ENCODE results near the gene LAMA2. TPM values are rescaled to one million over a fixed set of nuclear protein-coding genes. Genes with fewer than 3 reads are reported as not detected.

The LAMA2 gene
- total RNA-seq, 1 donor from 2014 or later, result 1.4 TPM

DNA sequence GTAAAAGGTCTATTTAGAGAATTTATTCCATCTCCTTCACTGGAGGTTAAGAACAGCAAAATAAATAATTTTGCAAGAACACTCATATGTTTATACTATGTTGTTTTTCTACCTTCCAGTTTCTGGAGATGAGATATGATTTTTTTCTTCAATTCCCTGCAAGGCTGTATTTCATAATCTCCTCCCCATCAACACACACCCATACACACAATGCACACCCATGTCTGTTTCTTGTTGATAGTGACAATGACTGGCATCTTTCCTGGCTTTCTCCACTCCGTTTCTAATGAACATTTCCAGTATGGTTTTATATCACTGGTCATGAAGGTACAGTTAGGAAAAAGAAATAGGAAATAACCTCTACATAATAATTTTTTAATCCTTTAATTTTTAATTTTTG is 624.9 kb downstream of the LAMA2 start:
- no peaks in the 10 kb centered on the region for H3K27me3 ChIP-seq (ENCODE audit: control insufficient read depth, insufficient read depth, low read length)
- H3K4me3 ChIP-seq (ENCODE audit: low read depth, low read length), result no peak overlapping the region
- no peaks in the 10 kb centered on the region for H3K36me3 ChIP-seq (ENCODE audit: control insufficient read depth, insufficient read depth, low read length)
- DNase-seq (ENCODE audit: low read depth), result no peak
- TF ChIP-seq, protein P1, sequence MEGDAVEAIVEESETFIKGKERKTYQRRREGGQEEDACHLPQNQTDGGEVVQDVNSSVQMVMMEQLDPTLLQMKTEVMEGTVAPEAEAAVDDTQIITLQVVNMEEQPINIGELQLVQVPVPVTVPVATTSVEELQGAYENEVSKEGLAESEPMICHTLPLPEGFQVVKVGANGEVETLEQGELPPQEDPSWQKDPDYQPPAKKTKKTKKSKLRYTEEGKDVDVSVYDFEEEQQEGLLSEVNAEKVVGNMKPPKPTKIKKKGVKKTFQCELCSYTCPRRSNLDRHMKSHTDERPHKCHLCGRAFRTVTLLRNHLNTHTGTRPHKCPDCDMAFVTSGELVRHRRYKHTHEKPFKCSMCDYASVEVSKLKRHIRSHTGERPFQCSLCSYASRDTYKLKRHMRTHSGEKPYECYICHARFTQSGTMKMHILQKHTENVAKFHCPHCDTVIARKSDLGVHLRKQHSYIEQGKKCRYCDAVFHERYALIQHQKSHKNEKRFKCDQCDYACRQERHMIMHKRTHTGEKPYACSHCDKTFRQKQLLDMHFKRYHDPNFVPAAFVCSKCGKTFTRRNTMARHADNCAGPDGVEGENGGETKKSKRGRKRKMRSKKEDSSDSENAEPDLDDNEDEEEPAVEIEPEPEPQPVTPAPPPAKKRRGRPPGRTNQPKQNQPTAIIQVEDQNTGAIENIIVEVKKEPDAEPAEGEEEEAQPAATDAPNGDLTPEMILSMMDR (IDR thresholded peaks at IDR 0.05; ENCODE audit: insufficient read depth, low read length, poor library complexity, severe bottlenecking), result no peak

DNA sequence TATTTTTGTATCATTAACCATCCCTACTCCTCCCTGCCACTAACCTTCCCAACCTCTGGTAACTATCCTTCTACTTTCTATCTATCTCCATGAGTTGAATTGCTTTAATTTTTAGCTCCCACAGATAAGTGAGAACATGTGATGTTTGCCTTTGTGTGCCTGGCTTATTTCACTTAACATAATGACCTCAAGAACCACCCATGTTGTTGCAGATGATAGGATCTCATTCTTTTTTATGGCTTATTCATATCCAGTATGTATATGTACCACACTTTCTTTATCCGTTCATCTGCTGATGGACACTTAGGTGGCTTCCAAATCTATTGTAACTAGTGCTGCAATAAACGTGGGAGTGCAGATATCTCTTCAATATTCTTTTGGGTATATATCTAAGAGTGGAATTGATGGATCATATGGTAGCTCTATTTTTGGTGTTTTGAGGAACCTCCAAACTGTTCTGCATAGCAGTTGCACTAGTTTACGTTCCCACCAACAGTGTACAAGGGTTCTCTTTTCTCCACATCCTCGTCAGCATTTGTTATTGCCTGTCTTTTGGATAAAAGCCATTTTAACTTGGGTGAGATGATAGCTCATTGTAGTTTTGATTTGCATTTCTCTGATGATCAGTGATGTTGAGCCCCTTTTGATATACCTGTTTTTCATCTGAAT is 625.7 kb downstream of the LAMA2 start:
- TF ChIP-seq, protein P1 (IDR thresholded peaks at IDR 0.05; ENCODE audit: insufficient read depth, low read length, poor library complexity, severe bottlenecking), result no peak
- H3K36me3 ChIP-seq (ENCODE audit: control insufficient read depth, insufficient read depth, low read length), result no peaks in the 10 kb centered on the region
- no peak overlapping the region for H3K4me3 ChIP-seq (ENCODE audit: low read depth, low read length)
- DNase-seq (ENCODE audit: low read depth), result no peak
- H3K27me3 ChIP-seq (ENCODE audit: control insufficient read depth, insufficient read depth, low read length), result no peaks in the 10 kb centered on the region

DNA sequence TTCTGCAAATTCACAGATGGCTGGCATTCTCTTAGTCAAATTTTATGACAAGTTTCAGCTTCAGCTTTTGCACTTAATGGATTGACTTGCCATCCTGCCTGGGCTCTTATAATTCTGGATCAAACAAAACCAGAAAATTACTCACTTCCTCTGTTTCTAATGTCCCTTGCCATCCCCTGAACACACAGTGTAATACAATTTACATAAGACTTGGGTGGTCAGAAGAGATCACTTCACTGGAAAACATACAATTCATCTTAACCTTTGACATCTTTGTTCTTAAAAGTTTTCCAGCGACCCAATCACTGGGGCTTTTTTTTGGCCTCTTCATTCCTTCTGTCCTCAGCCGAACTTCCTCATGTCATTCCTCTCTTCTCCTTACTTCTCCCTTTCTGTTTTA is 628.0 kb downstream of the LAMA2 start:
- DNase-seq (ENCODE audit: low read depth), result no peak
- H3K4me3 ChIP-seq (ENCODE audit: low read depth, low read length), result no peak overlapping the region
- H3K27me3 ChIP-seq (ENCODE audit: control insufficient read depth, insufficient read depth, low read length), result no peaks in the 10 kb centered on the region
- TF ChIP-seq, protein P1 (IDR thresholded peaks at IDR 0.05; ENCODE audit: insufficient read depth, low read length, poor library complexity, severe bottlenecking), result no peak
- H3K36me3 ChIP-seq (ENCODE audit: control insufficient read depth, insufficient read depth, low read length), result no peaks in the 10 kb centered on the region

DNA sequence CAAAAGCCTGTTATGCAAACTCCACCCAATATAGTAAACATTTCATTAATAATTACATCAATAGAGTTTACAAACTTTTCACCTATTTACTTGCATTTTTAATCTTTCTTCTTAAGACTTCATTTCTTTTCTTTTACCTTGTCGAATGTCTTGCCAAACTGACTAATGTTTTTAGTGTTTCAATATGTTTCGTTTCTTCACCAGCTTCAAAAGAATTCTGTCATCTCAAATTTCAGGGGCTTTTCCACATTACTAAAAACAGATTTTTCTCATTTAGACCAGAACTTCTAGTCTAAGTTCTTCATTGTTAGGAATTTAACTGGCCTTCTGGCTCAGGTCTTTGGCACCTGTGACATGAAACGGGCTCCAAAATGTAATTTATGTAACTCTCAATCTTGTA is 630.5 kb downstream of the LAMA2 start:
- TF ChIP-seq, protein P1 (IDR thresholded peaks at IDR 0.05; ENCODE audit: insufficient read depth, low read length, poor library complexity, severe bottlenecking), result no peak
- no peaks in the 10 kb centered on the region for H3K27me3 ChIP-seq (ENCODE audit: control insufficient read depth, insufficient read depth, low read length)
- no peak for DNase-seq (ENCODE audit: low read depth)
- no peak overlapping the region for H3K4me3 ChIP-seq (ENCODE audit: low read depth, low read length)
- no peaks in the 10 kb centered on the region for H3K36me3 ChIP-seq (ENCODE audit: control insufficient read depth, insufficient read depth, low read length)

DNA sequence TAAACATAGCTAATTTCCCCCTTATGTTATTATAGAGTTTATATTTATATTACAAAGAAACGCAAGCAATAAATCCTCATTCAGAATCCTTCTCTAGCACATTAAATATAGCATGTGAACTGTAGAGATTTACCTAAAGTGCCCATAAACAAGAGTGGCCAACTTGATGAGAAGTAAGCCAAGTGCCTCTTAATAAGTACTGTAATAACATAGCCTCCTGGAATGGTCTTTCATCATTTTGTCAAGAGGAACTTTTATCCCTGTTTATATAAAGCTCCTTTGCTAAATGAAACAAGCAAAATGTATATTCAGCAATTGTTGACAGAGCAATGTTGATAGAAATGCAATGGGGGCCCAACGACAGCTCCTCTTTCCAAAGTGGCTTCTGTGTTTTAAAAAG is 632.1 kb downstream of the LAMA2 start:
- Histone ChIP-seq H3K36me3 (ENCODE audit: control insufficient read depth, insufficient read depth, low read length) (no peaks in the 10 kb centered on the region), H3K4me3 (ENCODE audit: low read depth, low read length) (no peak overlapping the region), H3K27me3 (ENCODE audit: control insufficient read depth, insufficient read depth, low read length) (no peaks in the 10 kb centered on the region)
- no peak for DNase-seq (ENCODE audit: low read depth)
- TF ChIP-seq, protein P1 (IDR thresholded peaks at IDR 0.05; ENCODE audit: insufficient read depth, low read length, poor library complexity, severe bottlenecking), result no peak

DNA sequence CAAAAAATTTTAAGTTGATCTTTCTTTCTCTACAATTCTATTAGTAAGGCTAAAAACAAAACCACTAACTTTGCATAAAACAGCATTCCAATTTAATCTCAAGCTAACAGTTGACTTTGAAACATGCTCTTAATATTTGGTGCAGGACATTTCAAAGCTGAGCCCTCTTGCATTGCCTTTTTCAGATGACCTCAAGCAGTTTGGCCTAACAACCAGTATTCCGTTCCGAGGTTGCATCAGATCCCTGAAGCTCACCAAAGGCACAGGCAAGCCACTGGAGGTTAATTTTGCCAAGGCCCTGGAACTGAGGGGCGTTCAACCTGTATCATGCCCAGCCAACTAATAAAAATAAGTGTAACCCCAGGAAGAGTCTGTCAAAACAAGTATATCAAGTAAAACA is 633.1 kb downstream of the LAMA2 start:
- TF ChIP-seq, protein P1 (IDR thresholded peaks at IDR 0.05; ENCODE audit: insufficient read depth, low read length, poor library complexity, severe bottlenecking), result no peak
- Histone ChIP-seq H3K4me3 (ENCODE audit: low read depth, low read length) (no peak overlapping the region), H3K36me3 (ENCODE audit: control insufficient read depth, insufficient read depth, low read length) (no peaks in the 10 kb centered on the region), H3K27me3 (ENCODE audit: control insufficient read depth, insufficient read depth, low read length) (no peaks in the 10 kb centered on the region)
- DNase-seq (ENCODE audit: low read depth), result no peak

Data from kidney epithelial cell (primary cell).